Stimulated activated CD4-positive, alpha-beta T cell treated with anti-CD3 and anti-CD28 coated beads, Interleukin-2, amount 100 ng/mL, for 4 hours (primary cell): ENCODE measurements around the gene MAN2A2.
"Not testable (repeated sequence)": the region's sequence is repeated elsewhere in the genome, so short reads cannot be mapped to it uniquely, and the experiment has no call there.

Experiments used
- DNase-seq: peaks from one replicate; pipeline ENCODE4 v3.0.0-alpha.2; 2020; ENCODE audit warnings: low read depth

The MAN2A2 gene

GRCh38 chr15:90904746-90905145 is 1.6 kb downstream of the MAN2A2 start:
- no peak for DNase-seq

GRCh38 chr15:90905306-90906180 is 2.4 kb downstream of the MAN2A2 start:
- DNase-seq = no peak

GRCh38 chr15:90906181-90906849 is 3.2 kb downstream of the MAN2A2 start:
- no peak for DNase-seq

GRCh38 chr15:90907051-90907660 is 4.1 kb downstream of the MAN2A2 start:
- no peak for DNase-seq

- no peak for DNase-seq
Measured at GRCh38 chr15:90907838-90908507, 4.9 kb downstream of the MAN2A2 start.

- DNase-seq = not testable (repeated sequence)
Measured at GRCh38 chr15:90909449-90909848, 6.3 kb downstream of the MAN2A2 start.

GRCh38 chr15:90909976-90910375 is 6.9 kb downstream of the MAN2A2 start:
- DNase-seq = no peak

GRCh38 chr15:90910441-90911301 is 7.6 kb downstream of the MAN2A2 start:
- no peak for DNase-seq

GRCh38 chr15:90911302-90911623 is 8.2 kb downstream of the MAN2A2 start:
- DNase-seq = no peak

GRCh38 chr15:90911906-90912769 is 9.0 kb downstream of the MAN2A2 start:
- DNase-seq = no peak

GRCh38 chr15:90912770-90913075 is 9.6 kb downstream of the MAN2A2 start:
- no peak for DNase-seq

- no peak for DNase-seq
Measured at GRCh38 chr15:90913398-90913944, 10.4 kb downstream of the MAN2A2 start.

GRCh38 chr15:90914305-90915080 is 11.4 kb downstream of the MAN2A2 start:
- DNase-seq = no peak

GRCh38 chr15:90915216-90915807 is 12.2 kb downstream of the MAN2A2 start:
- DNase-seq = no peak

- no peak for DNase-seq
Measured at GRCh38 chr15:90915808-90916440, 12.8 kb downstream of the MAN2A2 start.

GRCh38 chr15:90916461-90916860 is 13.4 kb downstream of the MAN2A2 start:
- no peak for DNase-seq

- no peak for DNase-seq
Measured at GRCh38 chr15:90917569-90917968, 14.5 kb downstream of the MAN2A2 start.

- DNase-seq = no peak
Measured at GRCh38 chr15:90918034-90918788, 15.1 kb downstream of the MAN2A2 start.
